ENCODE results near the gene S100P. TPM values are rescaled to one million over a fixed set of nuclear protein-coding genes. Genes with fewer than 3 reads are reported as not detected.

S100P gene
- total RNA-seq, 1 experiment from 2014 or later: 365 TPM

DNA sequence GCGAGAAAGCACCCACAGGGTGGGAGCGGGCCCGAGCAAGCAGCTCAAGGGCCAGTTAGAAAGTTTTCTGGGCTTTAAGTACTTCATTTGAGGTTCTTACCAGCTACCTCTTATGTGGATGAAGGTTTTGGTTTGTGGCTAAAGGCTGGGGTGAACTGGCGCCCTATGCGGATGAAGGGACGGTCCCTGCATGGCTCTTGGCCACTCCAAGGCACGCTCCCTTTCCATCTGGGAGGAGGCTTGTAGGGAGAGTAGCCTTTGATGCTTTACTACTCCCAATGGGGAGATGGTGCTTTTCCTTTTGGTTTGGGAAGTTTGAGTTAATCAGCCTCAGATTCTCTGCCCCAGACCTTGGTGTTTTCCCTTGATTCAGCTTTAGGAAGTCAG is 35.5 kb upstream of the S100P start:
- no peak overlapping the region for H3K27ac Mint-ChIP-seq (ENCODE audit: unreplicated experiment)
- peaks cover 40% of the 10 kb centered on the region for H3K27me3 Mint-ChIP-seq (ENCODE audit: unreplicated experiment)
- CTCF ChIA-PET: no interaction called here
- TF ChIP-seq, protein P1, sequence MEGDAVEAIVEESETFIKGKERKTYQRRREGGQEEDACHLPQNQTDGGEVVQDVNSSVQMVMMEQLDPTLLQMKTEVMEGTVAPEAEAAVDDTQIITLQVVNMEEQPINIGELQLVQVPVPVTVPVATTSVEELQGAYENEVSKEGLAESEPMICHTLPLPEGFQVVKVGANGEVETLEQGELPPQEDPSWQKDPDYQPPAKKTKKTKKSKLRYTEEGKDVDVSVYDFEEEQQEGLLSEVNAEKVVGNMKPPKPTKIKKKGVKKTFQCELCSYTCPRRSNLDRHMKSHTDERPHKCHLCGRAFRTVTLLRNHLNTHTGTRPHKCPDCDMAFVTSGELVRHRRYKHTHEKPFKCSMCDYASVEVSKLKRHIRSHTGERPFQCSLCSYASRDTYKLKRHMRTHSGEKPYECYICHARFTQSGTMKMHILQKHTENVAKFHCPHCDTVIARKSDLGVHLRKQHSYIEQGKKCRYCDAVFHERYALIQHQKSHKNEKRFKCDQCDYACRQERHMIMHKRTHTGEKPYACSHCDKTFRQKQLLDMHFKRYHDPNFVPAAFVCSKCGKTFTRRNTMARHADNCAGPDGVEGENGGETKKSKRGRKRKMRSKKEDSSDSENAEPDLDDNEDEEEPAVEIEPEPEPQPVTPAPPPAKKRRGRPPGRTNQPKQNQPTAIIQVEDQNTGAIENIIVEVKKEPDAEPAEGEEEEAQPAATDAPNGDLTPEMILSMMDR (IDR thresholded peaks at IDR 0.05; ENCODE audit: unreplicated experiment): no peak
- no peak for DNase-seq
- intact Hi-C loops (cut with micrococcal nuclease; ENCODE audit: unreplicated experiment): no loop called here
- peak overlapping the region; percentile 54 for H3K4me3 Mint-ChIP-seq (ENCODE audit: low read depth, unreplicated experiment)
- no peaks in the 10 kb centered on the region for H3K4me1 Mint-ChIP-seq (ENCODE audit: low read depth, unreplicated experiment)
- no TSS peak for BruUV-seq (replicated peaks)
- H3K36me3 Mint-ChIP-seq (ENCODE audit: insufficient read depth, unreplicated experiment): no peaks in the 10 kb centered on the region
- H3K9me3 Mint-ChIP-seq (ENCODE audit: low read depth, unreplicated experiment): no peaks in the 10 kb centered on the region

DNA sequence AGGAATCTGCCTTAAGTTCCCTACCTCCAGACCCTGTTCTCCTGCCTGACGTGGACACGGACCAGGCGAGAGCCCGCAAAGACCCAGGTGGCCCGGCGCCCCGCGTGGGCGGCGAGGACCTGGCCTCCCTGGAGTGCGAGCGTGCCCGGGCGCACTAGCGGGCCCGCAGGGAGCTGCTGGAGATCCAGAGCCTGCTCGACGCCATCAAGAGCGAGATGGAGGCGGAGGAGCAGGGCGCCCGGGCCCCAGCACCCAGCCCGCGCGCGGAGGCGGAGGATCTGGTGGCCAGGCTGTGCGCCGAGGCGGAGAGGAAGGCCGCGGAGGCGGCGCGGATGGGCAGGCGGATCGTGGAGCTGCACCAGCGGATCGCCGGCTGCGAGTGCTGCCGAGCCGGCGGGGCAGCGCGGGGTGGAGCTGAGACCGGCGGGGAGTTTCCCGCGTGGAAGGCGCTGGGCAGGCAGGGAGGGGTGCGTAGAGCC is 35.0 kb upstream of the S100P start:
- Mint-ChIP-seq H3K36me3 (ENCODE audit: insufficient read depth, unreplicated experiment) (no peaks in the 10 kb centered on the region), H3K4me1 (ENCODE audit: low read depth, unreplicated experiment) (no peaks in the 10 kb centered on the region), H3K9me3 (ENCODE audit: low read depth, unreplicated experiment) (no peaks in the 10 kb centered on the region), H3K4me3 (ENCODE audit: low read depth, unreplicated experiment) (peak overlapping the region; percentile 54), H3K27ac (ENCODE audit: unreplicated experiment) (no peak overlapping the region), H3K27me3 (ENCODE audit: unreplicated experiment) (peaks cover 45% of the 10 kb centered on the region)
- TF ChIP-seq, protein P1 (IDR thresholded peaks at IDR 0.05; ENCODE audit: unreplicated experiment): no peak
- intact Hi-C loops (cut with micrococcal nuclease; ENCODE audit: unreplicated experiment): no loop called here
- DNase-seq: peak; percentile 12
- BruUV-seq (replicated peaks): no TSS peak
- CTCF ChIA-PET: no interaction called here

DNA sequence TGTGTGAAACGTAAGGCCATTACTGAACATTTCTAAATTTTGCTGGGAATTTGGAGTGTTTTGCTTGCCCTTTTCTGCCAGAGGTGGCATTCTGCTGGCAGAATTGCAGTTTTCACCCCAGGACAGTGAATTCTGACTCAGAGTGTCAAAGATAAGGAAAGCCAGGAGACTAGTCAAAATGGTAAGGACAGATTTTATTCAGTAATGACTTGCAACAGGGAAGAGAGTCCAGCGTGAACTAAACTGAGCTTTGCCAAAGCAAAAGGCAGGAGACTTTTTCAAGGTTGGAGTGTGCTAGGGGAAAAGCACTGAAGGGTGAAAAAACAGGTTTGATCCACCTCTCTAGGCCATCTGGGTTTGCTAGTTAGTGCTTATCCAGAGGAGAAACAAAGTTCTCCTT is 33.8 kb upstream of the S100P start:
- Mint-ChIP-seq H3K27me3 (ENCODE audit: unreplicated experiment) (peaks cover 46% of the 10 kb centered on the region), H3K4me3 (ENCODE audit: low read depth, unreplicated experiment) (no peak overlapping the region), H3K9me3 (ENCODE audit: low read depth, unreplicated experiment) (no peaks in the 10 kb centered on the region), H3K4me1 (ENCODE audit: low read depth, unreplicated experiment) (no peaks in the 10 kb centered on the region), H3K36me3 (ENCODE audit: insufficient read depth, unreplicated experiment) (no peaks in the 10 kb centered on the region), H3K27ac (ENCODE audit: unreplicated experiment) (no peak overlapping the region)
- TF ChIP-seq, protein P1 (IDR thresholded peaks at IDR 0.05; ENCODE audit: unreplicated experiment): no peak
- no TSS peak for BruUV-seq (replicated peaks)
- CTCF ChIA-PET: no interaction called here
- no peak for DNase-seq
- intact Hi-C loops (cut with micrococcal nuclease; ENCODE audit: unreplicated experiment): loop anchor here (10.0 kb wide), 1 partner anchor 115 kb away; no protein-coding TSS in a partner anchor

DNA sequence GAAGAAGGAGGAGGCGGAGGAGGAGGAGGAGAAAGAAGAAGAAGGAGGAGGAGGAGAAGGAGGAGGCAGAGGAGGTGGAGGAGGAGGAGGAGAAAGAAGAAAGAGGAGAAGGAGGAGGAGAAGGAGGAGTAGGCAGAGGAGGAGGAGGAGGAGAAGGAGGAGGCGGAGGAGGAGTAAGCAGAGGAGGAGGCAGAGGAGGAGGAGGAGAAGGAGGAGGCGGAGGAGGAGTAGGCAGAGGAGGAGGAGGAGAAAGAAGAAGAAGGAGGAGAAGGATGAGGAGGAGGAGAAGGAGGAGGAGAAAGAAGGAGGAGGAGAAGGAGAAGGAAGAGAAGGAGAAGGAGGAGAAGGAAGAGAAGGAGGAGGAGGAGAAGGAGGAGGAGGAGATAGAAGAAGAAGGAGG is 33.2 kb upstream of the S100P start:
- Mint-ChIP-seq H3K9me3 (ENCODE audit: low read depth, unreplicated experiment) (no peaks in the 10 kb centered on the region), H3K27ac (ENCODE audit: unreplicated experiment) (no peak overlapping the region), H3K4me3 (ENCODE audit: low read depth, unreplicated experiment) (no peak overlapping the region), H3K4me1 (ENCODE audit: low read depth, unreplicated experiment) (no peaks in the 10 kb centered on the region), H3K36me3 (ENCODE audit: insufficient read depth, unreplicated experiment) (no peaks in the 10 kb centered on the region), H3K27me3 (ENCODE audit: unreplicated experiment) (peaks cover 46% of the 10 kb centered on the region)
- DNase-seq: no peak
- TF ChIP-seq, protein P1 (IDR thresholded peaks at IDR 0.05; ENCODE audit: unreplicated experiment): no peak
- BruUV-seq (replicated peaks): no TSS peak
- intact Hi-C loops (cut with micrococcal nuclease; ENCODE audit: unreplicated experiment): loop anchor here (10.0 kb wide), 1 partner anchor 116 kb away; no protein-coding TSS in a partner anchor
- CTCF ChIA-PET: no interaction called here

Measured in Calu3 (cell line).